OCI-LY7 (cell line): Measurements from ENCODE around the gene NCOA3.

Source experiments
- EZH2phosphoT487 ChIP-seq: fragments of 200-600 bp; sonication (generic); IDR thresholded peaks from 2 replicates; pipeline ENCODE4 v1.6.1; 2018; ENCODE audit warnings: low read depth, borderline replicate concordance, mild to moderate bottlenecking, mixed run types, antibody characterized with exemption, low read length, moderate library complexity, mixed read lengths
- TF ChIP-seq, protein P1 (sequence below): fragments of 200-600 bp; sonication (generic); conservative IDR thresholded peaks from 2 replicates; pipeline ENCODE4 v1.5.1; 2014; ENCODE audit warnings: mild to moderate bottlenecking, antibody characterized with exemption, low read length, moderate library complexity, mixed read lengths

DNA sequence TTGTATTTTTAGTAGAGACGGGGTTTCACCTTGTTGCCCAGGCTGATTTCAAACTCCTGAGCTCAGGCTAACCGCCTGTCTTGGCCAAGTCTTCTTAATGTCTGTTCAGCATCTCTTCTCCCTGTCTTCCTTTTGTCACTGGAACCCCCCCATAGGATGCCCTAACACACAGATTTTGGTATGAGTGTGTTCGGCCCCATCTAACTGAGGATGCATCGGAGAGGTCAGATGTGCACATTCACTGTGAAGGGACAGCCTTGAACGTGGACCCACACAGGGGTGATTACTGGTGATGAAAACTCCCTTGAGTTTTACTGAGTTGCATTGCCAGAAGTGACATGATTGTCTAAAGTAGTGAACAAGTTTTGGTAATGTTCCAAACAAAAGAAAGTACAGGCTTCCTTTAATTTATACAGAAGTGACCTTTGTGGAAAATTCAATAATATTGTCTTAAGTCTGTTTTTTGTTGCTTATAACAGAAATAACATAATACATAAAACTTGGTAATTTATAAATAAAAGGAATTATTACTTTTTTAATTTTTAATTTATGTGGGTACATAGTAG lies 40.5 kb upstream of the NCOA3 start:
- TF ChIP-seq, protein P1, sequence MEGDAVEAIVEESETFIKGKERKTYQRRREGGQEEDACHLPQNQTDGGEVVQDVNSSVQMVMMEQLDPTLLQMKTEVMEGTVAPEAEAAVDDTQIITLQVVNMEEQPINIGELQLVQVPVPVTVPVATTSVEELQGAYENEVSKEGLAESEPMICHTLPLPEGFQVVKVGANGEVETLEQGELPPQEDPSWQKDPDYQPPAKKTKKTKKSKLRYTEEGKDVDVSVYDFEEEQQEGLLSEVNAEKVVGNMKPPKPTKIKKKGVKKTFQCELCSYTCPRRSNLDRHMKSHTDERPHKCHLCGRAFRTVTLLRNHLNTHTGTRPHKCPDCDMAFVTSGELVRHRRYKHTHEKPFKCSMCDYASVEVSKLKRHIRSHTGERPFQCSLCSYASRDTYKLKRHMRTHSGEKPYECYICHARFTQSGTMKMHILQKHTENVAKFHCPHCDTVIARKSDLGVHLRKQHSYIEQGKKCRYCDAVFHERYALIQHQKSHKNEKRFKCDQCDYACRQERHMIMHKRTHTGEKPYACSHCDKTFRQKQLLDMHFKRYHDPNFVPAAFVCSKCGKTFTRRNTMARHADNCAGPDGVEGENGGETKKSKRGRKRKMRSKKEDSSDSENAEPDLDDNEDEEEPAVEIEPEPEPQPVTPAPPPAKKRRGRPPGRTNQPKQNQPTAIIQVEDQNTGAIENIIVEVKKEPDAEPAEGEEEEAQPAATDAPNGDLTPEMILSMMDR: no peak
- no peak for TF ChIP-seq EZH2phosphoT487
